Calu3 (cell line): ENCODE measurements around the gene LCAT. TPM values are rescaled to one million over a fixed set of nuclear protein-coding genes. Genes with fewer than 3 reads are reported as not detected.

ENCODE experiments used
- BruUV-seq: library from RNA; stranded (reverse); fragments of 400-500 nt; replicated peaks from 2 replicates; lab custom pipeline; 2021; lab: Mats Ljungman, UMichigan
- CTCF ChIA-PET: fragments of 300-600 bp; sonication (Branson Sonifier 250); formaldehyde crosslinking; loops from one replicate; lab custom pipeline; 2022; ENCODE audit warnings: antibody characterized with exemption; lab: Charles Lee
- DNase-seq: peaks from one replicate; pipeline ENCODE4 v3.0.0; 2022
- H3K27ac Mint-ChIP-seq: one replicate; pipeline ENCODE4 v1.8.0; 2022; ENCODE audit warnings: mixed read lengths; ENCODE audit not compliant: unreplicated experiment
- H3K27me3 Mint-ChIP-seq: one replicate; pipeline ENCODE4 v1.8.0; 2022; ENCODE audit warnings: mixed read lengths; ENCODE audit not compliant: unreplicated experiment
- H3K36me3 Mint-ChIP-seq: one replicate; pipeline ENCODE4 v1.8.0; 2022; ENCODE audit warnings: mild to moderate bottlenecking, moderate library complexity, mixed read lengths; ENCODE audit not compliant: insufficient read depth, unreplicated experiment
- H3K4me1 Mint-ChIP-seq: one replicate; pipeline ENCODE4 v1.8.0; 2022; ENCODE audit warnings: mild to moderate bottlenecking, low read depth, mixed read lengths; ENCODE audit not compliant: unreplicated experiment
- H3K4me3 Mint-ChIP-seq: one replicate; pipeline ENCODE4 v1.8.0; 2022; ENCODE audit warnings: mild to moderate bottlenecking, low read depth, moderate library complexity, mixed read lengths; ENCODE audit not compliant: unreplicated experiment
- H3K9me3 Mint-ChIP-seq: one replicate; pipeline ENCODE4 v1.8.0; 2022; ENCODE audit warnings: low read depth, mixed read lengths; ENCODE audit not compliant: unreplicated experiment
- CTCF ChIP-seq: fragments of 200-600 bp; IDR thresholded peaks from one replicate; pipeline ENCODE4 v1.8.0; 2022; ENCODE audit warnings: antibody characterized with exemption; ENCODE audit not compliant: unreplicated experiment
- intact Hi-C: fragments of 100-400 bp; cut with micrococcal nuclease; formaldehyde crosslinking; loops from one replicate; pipeline ENCODE4 v1.10.0; 2022; ENCODE audit not compliant: unreplicated experiment
- total RNA-seq: library from RNA; stranded (reverse); gene quantifications from 2 replicates; pipeline ENCODE4 v1.2.3, GENCODE V29; 2022

LCAT gene
- total RNA-seq, 1 experiment from 2014 or later: 14.7 TPM

DNA sequence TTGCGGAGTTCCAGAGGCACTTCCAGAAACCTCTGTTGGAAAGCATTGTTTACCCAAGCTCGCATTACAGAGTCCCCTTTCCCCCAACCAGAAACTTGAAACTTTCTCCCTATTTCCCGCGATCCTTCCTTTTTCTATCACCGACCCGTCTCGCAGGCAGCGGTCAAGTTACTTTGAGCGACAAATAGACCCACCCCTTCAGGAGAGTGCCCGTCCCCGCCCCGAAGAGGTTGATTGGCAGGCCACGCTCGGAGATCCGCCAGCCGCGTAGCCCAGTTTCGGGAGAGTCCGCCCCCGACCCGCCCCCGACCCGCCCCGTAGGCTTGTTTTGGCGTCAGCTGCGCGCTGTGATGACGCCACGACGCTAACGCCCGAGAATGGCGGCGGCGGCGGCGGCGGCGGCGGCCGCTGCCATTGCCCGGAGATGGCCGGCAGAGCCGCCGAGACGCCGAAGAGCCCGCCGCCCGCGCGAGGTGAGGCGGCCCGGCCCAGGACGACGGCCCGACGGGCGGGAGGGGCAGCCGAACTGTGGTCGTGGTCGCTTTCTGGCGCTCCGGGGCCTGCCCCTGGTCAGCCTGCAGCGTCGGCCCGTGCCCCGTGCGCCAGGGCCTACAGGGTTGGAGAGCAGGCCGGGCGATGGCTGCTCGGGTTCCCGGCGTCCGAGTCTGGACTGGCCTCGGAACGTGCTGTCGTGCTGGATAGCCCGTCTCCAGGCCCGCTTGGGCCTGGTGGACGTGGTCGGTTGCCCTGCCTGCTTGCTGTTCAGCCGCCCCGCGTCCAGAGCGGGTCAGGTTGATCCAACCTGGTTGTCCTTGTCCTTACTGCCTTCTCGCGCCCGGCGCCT, 50.8 kb downstream of the LCAT start, which contains the start of gene PSKH1:
Gene PSKH1, plus strand, starts transcription at position 356 of the 844 bp plus-strand sequence. CDS start 15,496 bp downstream, outside the sequence.
- Mint-ChIP-seq H3K27me3 (no peaks in the 10 kb centered on the region), H3K4me3 (peak within 1 kb of the TSS; percentile 99), H3K9me3 (no peaks in the 10 kb centered on the region), H3K4me1 (peaks cover 10% of the 10 kb centered on the region), H3K36me3 (peaks cover 27% of the 10 kb centered on the region), H3K27ac (peak within 1 kb of the TSS; percentile 95)
- intact Hi-C loops: no loop called here
- TF ChIP-seq CTCF: no peak
- DNase-seq: peak; percentile 97
- BruUV-seq: no TSS peak
- CTCF ChIA-PET: interaction anchor here (0.6 to 2.0 kb wide), 5 partner anchors 9 to 211 kb away, joined by 3 to 7 read pairs (median 3); no protein-coding TSS in a partner anchor

DNA sequence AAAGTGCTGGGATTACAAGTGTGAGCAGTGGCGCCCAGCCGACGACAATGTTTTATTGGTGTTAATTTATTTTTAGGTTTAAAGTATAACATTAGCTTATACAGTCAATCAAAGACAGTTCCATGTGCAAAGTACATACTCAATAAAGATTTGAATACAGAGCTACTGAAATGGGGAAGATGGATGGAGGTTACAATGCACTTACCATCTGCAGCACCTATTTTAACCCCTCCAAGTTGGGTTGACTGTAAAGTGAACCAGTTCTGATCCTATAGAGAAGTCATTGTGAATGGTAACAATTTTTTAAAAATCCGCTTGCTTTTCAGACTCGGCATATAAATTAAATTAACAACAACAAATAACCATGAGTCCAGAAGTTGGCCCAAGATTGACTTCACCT, 51.5 kb downstream of the LCAT start:
- H3K4me1 Mint-ChIP-seq: peaks cover 10% of the 10 kb centered on the region
- TF ChIP-seq CTCF: no peak
- peaks cover 27% of the 10 kb centered on the region for H3K36me3 Mint-ChIP-seq
- intact Hi-C loops: no loop called here
- peak overlapping the region; percentile 99 for H3K4me3 Mint-ChIP-seq
- H3K9me3 Mint-ChIP-seq: no peaks in the 10 kb centered on the region
- TSS peak; percentile 94 for BruUV-seq
- no peaks in the 10 kb centered on the region for H3K27me3 Mint-ChIP-seq
- CTCF ChIA-PET: interaction anchor here (0.7 to 2.0 kb wide), 3 partner anchors 8 to 209 kb away, joined by 3 to 5 read pairs (median 4); partner anchors contain the start of gene PSMB10
- peak overlapping the region; percentile 95 for H3K27ac Mint-ChIP-seq
- no peak for DNase-seq

Other genes starting within 250 kb of the LCAT start
- gene GFOD2, start 224.8 kb downstream of the LCAT start, total RNA-seq: 23.9 and 25.6 TPM in 2 replicates
- 25.5 and 28.2 TPM in 2 replicates for gene RANBP10, start 137.6 kb downstream of the LCAT start, total RNA-seq
- 1.0 and 1.3 TPM in 2 replicates for gene TSNAXIP1, start 137.2 kb downstream of the LCAT start, total RNA-seq
- gene THAP11, start 101.8 kb downstream of the LCAT start, total RNA-seq: 38.3 and 39.1 TPM in 2 replicates
- gene NUTF2, start 97.2 kb downstream of the LCAT start, total RNA-seq: 210 and 224 TPM in 2 replicates
- gene CENPT, start 96.4 kb downstream of the LCAT start, total RNA-seq: 46.8 and 54.3 TPM in 2 replicates
- 85.8 and 88.1 TPM in 2 replicates for gene EDC4, start 71.1 kb downstream of the LCAT start, total RNA-seq
- not detected in 2 replicates for gene NRN1L, start 59.2 kb downstream of the LCAT start, total RNA-seq
- gene PSKH1, start 50.9 kb downstream of the LCAT start, total RNA-seq: 41.7 and 49.4 TPM in 2 replicates
- gene CTRL, start 12.3 kb downstream of the LCAT start, total RNA-seq: 2.6 and 3.4 TPM in 2 replicates
- gene PSMB10, start 7.3 kb downstream of the LCAT start, total RNA-seq: 79.3 and 103 TPM in 2 replicates
- 31.7 and 38.0 TPM in 2 replicates for gene SLC12A4, start 24.5 kb upstream of the LCAT start, total RNA-seq
- gene DPEP3, start 36.4 kb upstream of the LCAT start, total RNA-seq: not detected in 2 replicates
- not detected in 2 replicates for gene DPEP2, start 55.4 kb upstream of the LCAT start, total RNA-seq
- not detected in 2 replicates for gene DPEP2NB, start 71.8 kb upstream of the LCAT start, total RNA-seq
- 16.8 and 21.5 TPM in 2 replicates for gene DDX28, start 79.1 kb upstream of the LCAT start, total RNA-seq
- gene DUS2, start 79.2 kb upstream of the LCAT start, total RNA-seq: 31.7 and 33.5 TPM in 2 replicates
- gene NFATC3, start 141.2 kb upstream of the LCAT start, total RNA-seq: 39.3 and 39.9 TPM in 2 replicates